DMS153 treated with DMSO at 0.1 percent for 48 hours (cell line): Measurements from ENCODE around the gene DIP2A.

Experiments used
- DNase-seq: peaks from one replicate; lab custom pipeline; 2025; ENCODE audit not compliant: unreplicated experiment; lab: John Stamatoyannopoulos, UW

DIP2A gene

DNA sequence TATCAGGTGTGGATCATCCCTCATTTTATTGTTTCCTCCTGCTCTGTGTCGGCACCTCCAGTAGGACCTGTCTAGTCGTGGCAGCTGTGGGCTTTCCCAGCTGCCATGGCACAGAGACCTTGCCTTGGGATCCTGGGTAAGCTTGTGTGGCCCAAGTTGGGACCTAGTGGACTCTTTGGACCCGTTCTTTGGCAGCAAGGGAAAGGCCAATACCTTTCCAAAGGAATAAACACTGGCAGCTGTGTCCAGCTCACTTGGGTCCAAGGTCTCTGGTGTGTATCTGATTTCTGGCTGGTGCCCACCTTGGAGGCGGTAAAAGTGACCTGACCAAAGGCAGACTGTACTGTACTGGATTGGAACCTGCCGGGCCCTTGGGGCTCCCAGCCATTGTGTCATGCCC is 21.8 kb downstream of the DIP2A start:
- no peak for DNase-seq

DNA sequence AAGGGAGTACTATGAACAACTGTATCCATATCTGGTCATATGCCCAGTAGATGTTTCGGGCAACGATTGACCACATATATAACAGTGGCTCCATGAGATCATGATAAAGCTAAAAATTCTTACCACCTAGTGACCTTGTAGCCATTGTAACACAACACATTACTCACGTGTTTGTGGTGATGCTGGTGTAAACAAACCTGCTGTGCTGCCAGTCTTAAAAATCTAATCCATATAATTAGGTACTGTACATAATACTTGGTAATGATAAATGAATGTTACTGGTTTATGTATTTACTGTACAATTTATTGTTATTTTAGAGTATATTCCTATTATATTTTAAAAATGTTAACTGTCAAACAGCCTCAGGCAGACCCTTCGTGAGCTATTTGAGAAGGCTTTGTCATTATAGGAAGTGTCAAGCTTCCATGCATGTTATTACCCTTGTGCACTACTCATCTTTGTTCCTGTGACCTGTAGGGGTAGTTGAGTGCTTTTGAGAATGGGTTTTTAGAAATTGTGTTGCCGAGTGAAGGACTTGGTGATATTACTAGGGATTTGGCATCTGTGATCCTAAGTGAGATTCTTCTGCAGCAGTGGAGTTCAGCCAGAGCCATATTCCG is 23.6 kb downstream of the DIP2A start:
- DNase-seq: no peak

GRCh38 chr21:46482846-46483231 is 24.1 kb downstream of the DIP2A start:
- no peak for DNase-seq

- no peak for DNase-seq
Measured at GRCh38 chr21:46483300-46484295, 24.9 kb downstream of the DIP2A start.

- DNase-seq: no peak
Measured at GRCh38 chr21:46486481-46487126, 27.9 kb downstream of the DIP2A start.

- no peak for DNase-seq
Measured at GRCh38 chr21:46489162-46489663, 30.5 kb downstream of the DIP2A start.

DNA sequence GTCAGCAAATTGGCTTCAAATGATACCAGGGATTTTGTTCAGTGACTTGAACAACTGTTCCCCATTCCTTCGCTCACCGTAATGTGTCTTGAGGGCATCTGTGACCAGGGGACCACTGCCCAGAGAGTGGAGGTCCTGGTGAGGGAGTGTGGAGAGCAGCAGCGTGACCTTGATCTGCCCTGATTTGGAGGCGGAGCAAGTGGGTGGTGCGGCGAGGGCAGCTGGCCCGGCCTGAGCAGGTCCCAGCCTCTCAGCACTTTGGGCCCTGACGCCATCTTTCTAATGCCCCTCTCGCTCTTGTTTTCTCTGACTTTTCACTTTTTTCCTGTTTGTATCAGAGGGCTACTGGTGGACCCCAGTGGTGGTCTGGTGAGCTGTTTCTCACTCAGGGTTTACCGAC is 31.1 kb downstream of the DIP2A start:
- DNase-seq: no peak

- no peak for DNase-seq
Measured at GRCh38 chr21:46491553-46491952, 32.9 kb downstream of the DIP2A start.

DNA sequence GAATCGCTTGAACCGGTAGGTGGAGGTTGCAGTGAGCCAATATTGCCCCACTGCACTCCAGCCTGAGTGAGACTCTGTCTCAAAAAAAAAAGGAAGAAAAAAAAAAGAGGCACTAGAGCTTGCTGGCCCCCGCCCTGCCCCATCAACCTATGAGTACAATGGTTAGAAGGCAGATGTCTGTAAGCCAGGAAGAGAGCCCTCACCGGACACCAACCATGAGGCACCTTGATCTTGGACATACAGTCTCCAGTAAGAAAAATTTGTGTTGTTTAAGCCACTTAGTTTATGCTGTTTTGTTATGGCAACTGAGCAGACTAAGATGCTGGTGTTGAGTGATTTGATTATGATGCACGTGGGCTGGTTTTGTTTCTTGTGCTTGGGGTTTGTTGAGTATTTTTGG is 34.2 kb downstream of the DIP2A start:
- DNase-seq: no peak

- no peak for DNase-seq
Measured at GRCh38 chr21:46493828-46494227, 35.1 kb downstream of the DIP2A start.

GRCh38 chr21:46498335-46499050 is 39.8 kb downstream of the DIP2A start:
- DNase-seq: no peak

DNA sequence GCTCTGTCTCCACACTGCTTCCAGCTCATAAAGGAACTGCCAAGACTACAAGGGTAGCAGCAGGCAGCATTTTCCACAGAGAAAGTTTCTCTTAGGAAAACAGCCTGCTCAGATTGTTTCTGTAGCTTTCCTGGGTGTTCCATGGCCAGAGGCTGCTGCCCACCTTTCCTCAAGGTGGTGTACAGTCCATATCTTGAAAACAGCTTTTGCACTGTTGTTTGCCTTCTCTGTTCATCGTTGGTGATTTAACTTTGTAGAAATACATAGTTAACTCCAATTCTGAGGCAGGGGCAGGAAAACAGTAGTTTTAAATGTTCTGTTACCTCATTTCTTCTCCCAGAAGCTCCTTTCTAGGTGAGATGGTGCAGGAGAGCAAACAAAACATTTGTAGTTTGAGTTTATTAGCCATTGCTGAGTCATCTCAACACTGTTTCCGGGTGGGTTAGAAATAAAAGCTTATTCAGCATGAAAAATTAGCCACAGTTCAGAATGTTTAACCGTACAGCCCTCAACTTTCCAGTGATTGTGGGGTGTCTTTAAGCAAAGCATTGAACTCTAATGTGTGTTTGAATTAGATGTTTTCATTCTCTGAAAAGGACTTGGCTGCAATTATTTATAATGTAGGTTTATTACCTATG is 41.7 kb downstream of the DIP2A start:
- DNase-seq: peak; percentile 42

DNA sequence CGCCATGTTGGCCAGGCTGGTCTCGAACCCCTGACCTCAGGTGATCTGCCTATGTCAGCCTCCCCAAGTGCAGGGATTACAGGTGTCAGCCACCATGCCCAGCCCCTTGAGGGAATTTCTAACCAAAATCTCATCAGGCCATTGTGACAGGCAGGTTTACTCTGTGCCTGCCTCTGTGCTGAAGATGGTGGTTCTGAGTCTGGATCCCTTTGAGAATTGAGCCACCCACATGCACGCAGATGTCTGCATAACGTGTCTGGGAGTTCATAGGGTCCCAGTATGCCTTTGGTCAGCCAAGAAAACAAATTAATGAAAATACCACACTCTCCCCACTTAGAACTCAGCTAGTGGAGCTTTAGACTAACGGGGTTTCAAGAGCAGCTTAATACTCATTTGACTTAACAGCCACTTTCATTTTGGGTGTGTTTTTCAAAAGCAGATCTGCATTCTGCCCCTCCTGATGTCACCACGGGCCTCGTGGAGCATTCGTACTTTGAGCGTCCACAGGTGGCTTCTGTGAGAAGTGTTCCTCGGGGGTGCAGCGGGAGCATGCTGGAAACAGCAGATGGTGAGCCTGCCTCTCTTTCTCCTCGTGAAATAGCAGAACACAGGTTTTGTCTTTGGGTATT is 45.3 kb downstream of the DIP2A start:
- DNase-seq: no peak

DNA sequence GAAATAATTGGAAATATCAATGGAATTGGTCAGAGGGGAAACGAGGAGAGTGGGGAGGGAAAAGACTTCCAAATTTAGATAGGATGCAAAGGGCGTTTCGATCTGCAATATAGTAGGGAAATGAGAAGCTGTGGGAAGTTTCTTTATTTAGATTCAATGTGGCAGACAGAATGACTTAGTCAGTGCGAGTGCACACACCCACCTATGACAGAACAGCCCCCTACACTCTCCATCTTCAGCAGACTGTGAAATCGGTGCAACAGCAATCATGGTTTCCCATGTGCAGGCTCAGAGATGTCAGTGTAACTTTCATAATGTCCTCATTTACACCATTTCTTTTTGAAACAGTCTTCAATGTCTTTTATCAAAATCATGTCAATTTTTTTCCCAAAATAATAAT is 46.0 kb downstream of the DIP2A start:
- no peak for DNase-seq

GRCh38 chr21:46507562-46507961 is 48.9 kb downstream of the DIP2A start:
- DNase-seq: no peak

DNA sequence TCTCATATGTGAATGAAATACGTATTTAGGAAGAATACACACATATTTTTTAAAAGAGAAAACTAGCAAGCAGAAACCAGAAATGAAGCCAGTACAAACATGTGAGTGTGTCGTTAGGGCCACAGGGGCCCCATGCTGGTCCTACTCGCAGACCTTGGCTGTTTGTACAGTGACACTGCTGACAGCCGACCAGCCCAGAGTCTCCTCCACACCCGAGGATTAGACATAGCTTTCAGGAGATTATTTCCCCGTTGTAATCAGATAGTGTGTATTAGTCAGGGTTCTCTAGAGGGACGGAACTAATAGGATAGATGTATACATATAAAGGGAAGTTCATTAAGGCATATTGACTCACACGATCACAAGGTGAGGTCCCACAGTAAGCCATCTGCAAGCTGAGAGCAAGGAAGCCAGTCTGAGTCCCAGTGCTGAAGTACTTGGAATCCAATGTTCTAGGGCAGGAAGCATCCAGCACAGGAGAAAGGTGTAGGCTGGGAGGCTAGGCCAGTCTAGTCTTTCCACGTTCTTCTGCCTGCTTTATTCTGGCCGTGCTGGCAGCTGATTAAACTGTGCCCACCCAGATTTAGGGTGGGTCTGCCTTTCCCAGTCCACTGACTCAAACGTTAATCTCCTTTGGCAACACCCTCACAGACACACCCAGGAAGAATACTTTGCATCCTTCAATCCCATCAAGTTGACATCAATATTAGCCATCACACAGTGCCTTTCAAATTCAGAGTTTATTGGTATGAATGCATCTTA is 51.2 kb downstream of the DIP2A start:
- no peak for DNase-seq

DNA sequence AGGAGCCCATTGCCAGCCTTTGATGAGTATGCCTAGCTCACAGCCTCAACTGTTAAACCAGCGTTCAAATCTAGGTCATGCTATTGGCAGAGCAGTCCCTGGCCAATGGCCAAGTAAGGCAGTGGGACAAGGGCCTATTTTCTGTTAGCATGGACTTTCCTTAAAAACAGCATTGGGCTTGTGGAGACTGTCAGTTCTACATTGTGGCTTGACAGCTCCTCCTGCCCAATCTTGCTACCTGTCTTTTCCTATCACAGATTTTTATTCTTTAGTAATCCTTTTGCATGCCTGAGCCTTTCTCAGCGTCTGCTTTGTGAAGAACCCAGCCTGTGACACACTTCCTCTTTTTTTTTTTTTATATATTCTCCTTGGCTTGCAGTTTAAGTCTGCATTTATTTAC is 56.4 kb downstream of the DIP2A start:
- no peak for DNase-seq

- DNase-seq: no peak
Measured at GRCh38 chr21:46516068-46516467, 57.4 kb downstream of the DIP2A start.

GRCh38 chr21:46517361-46517760 is 58.7 kb downstream of the DIP2A start:
- DNase-seq: no peak
